OCI-LY3 (cell line): ENCODE measurements around the gene LOXL3.

Source experiments
- EZH2phosphoT487 ChIP-seq: fragments of 200-600 bp; shearing (Covaris generic); IDR thresholded peaks from 2 replicates; pipeline ENCODE4 v1.6.1; 2018; ENCODE audit warnings: antibody characterized with exemption, mixed run types, low read depth
- TF ChIP-seq, protein P1 (sequence below): fragments of 200-600, 300-600 bp; sonication (generic); IDR thresholded peaks from 2 replicates; pipeline ENCODE4 v1.5.1; 2014; ENCODE audit warnings: antibody characterized with exemption, low read length, low read depth

- TF ChIP-seq, protein P1, sequence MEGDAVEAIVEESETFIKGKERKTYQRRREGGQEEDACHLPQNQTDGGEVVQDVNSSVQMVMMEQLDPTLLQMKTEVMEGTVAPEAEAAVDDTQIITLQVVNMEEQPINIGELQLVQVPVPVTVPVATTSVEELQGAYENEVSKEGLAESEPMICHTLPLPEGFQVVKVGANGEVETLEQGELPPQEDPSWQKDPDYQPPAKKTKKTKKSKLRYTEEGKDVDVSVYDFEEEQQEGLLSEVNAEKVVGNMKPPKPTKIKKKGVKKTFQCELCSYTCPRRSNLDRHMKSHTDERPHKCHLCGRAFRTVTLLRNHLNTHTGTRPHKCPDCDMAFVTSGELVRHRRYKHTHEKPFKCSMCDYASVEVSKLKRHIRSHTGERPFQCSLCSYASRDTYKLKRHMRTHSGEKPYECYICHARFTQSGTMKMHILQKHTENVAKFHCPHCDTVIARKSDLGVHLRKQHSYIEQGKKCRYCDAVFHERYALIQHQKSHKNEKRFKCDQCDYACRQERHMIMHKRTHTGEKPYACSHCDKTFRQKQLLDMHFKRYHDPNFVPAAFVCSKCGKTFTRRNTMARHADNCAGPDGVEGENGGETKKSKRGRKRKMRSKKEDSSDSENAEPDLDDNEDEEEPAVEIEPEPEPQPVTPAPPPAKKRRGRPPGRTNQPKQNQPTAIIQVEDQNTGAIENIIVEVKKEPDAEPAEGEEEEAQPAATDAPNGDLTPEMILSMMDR = no peak
- TF ChIP-seq EZH2phosphoT487 = no peak
These were observed 20.2 kb upstream of the LOXL3 start for GRCh38 chr2:74573747-74574562.
